HCT116 (cell line): Measurements from ENCODE around the gene RIMKLA. TPM values are rescaled to one million over a fixed set of nuclear protein-coding genes. Genes with fewer than 3 reads are reported as not detected.
A peak's percentile ranks its signal among the peaks of the same experiment; 100 is the strongest.

Experiments used
- ATAC-seq: fragments of 200-7000 bp; cut with Tn5 transposase; 2 replicates; pipeline ENCODE4 v1.9.1; 2020; ENCODE audit warnings: mild to moderate bottlenecking, moderate library complexity
- BruUV-seq: library from RNA; stranded (reverse); fragments of 400-500 nt; replicated peaks from 2 replicates; lab custom pipeline; 2021; lab: Mats Ljungman, UMichigan
- CTCF ChIA-PET: fragments of 300-600 bp; sonication (Branson Sonifier 250); formaldehyde crosslinking; loops from one replicate; lab custom pipeline; 2021; ENCODE audit warnings: antibody characterized with exemption; lab: Charles Lee
- POLR2A ChIA-PET: fragments of 300-600, 350-600 bp; sonication (Branson Sonifier 250); formaldehyde crosslinking; loops from one replicate; lab custom pipeline; 2021; ENCODE audit warnings: antibody characterized with exemption; lab: Charles Lee
- RAD21 ChIA-PET, 2 experiments: fragments of 300-600 bp; sonication (Branson Sonifier 250); formaldehyde crosslinking; loops; one replicate each; lab custom pipeline; 2023; ENCODE audit warnings: low total read pairs in 2 of 2; ENCODE audit not compliant: uncharacterized antibody in 2 of 2, unreplicated experiment in 2 of 2, low non-redundant PET in 1 of 2; lab: Charles Lee
- DNase-seq: peaks from one replicate; pipeline ENCODE4 v3.0.0-alpha.2; 2010; ENCODE audit warnings: low read depth, low spot score
- H2AFZ ChIP-seq: fragments of 200-600 bp; shearing (Covaris generic), sonication (generic); 2 replicates; pipeline ENCODE4 v1.6.1; 2017; ENCODE audit warnings: low read depth, mixed run types, mixed read lengths, antibody characterized with exemption, low read length; ENCODE audit not compliant: poor library complexity, severe bottlenecking
- H3K27ac ChIP-seq: 2 replicates; pipeline ENCODE4 v1.5.1; 2012; ENCODE audit warnings: low read depth, low read length
- H3K27me3 ChIP-seq: fragments of 200-600 bp; sonication (generic); 2 replicates; pipeline ENCODE4 v1.6.1; 2016; ENCODE audit warnings: mixed run types, low read length, mixed read lengths; ENCODE audit not compliant: insufficient read depth
- H3K36me3 ChIP-seq, 2 experiments: fragments of 200-500 bp in 1 of 2; fragments of 200-600 bp in 1 of 2; sonication (Bioruptor generic) in 1 of 2; sonication (generic) in 1 of 2; 2 replicates each; pipeline versions ENCODE4 v1.5.1 to v1.6.1; 2014 to 2016; ENCODE audit warnings: low read length in 2 of 2, inconsistent platforms in 1 of 2, mixed read lengths in 1 of 2, mixed run types in 1 of 2; ENCODE audit not compliant: insufficient read depth in 2 of 2, control insufficient read depth in 1 of 2
- H3K4me1 ChIP-seq, 2 experiments: fragments of 200-600 bp in 1 of 2; sonication (generic) in 1 of 2; 2 replicates each; pipeline versions ENCODE4 v1.5.1 to v1.6.1; 2012 to 2017; ENCODE audit warnings: low read length in 2 of 2, inconsistent platforms in 1 of 2, mild to moderate bottlenecking in 1 of 2, mixed read lengths in 1 of 2, mixed run types in 1 of 2, moderate library complexity in 1 of 2; ENCODE audit not compliant: insufficient read depth in 2 of 2, control insufficient read depth in 1 of 2
- H3K4me2 ChIP-seq: fragments of 200-600 bp; sonication (generic); 2 replicates; pipeline ENCODE4 v1.6.1; 2017; ENCODE audit warnings: mixed run types, low read length, mixed read lengths
- H3K4me3 ChIP-seq, 2 experiments: fragments of 200-600 bp in 1 of 2; sonication (generic) in 1 of 2; replicated peaks in 1 of 2; 2 replicates each; pipeline ENCODE4 v1.5.1; 2011 to 2016; ENCODE audit warnings: low read length in 2 of 2, control low read depth in 1 of 2, low read depth in 1 of 2, mild to moderate bottlenecking in 1 of 2, mixed read lengths in 1 of 2, mixed run types in 1 of 2
- H3K79me2 ChIP-seq: fragments of 200-600 bp; sonication (generic); 2 replicates; pipeline ENCODE4 v1.6.1; 2017; ENCODE audit warnings: mild to moderate bottlenecking, mixed run types, low read length, moderate library complexity, mixed read lengths; ENCODE audit not compliant: insufficient read depth
- H3K9ac ChIP-seq: fragments of 200-600 bp; sonication (generic); 2 replicates; pipeline ENCODE4 v1.6.1; 2016; ENCODE audit warnings: low read length, mixed read lengths
- H3K9me2 ChIP-seq: fragments of 200-600 bp; sonication (generic), shearing (Covaris generic); 2 replicates; pipeline ENCODE4 v1.6.1; 2017; ENCODE audit warnings: mixed run types, mild to moderate bottlenecking, moderate library complexity; ENCODE audit not compliant: insufficient read depth
- H3K9me3 ChIP-seq, 2 experiments: fragments of 200-500 bp in 1 of 2; fragments of 200-600 bp in 1 of 2; sonication (Bioruptor generic) in 1 of 2; sonication (generic) in 1 of 2; 2 replicates each; pipeline ENCODE4 v1.6.1; 2014 to 2017; ENCODE audit warnings: low read length in 2 of 2, mixed read lengths in 2 of 2, inconsistent platforms in 1 of 2, low read depth in 1 of 2, mild to moderate bottlenecking in 1 of 2, mixed run types in 1 of 2, moderate library complexity in 1 of 2; ENCODE audit not compliant: control insufficient read depth in 1 of 2, insufficient read depth in 1 of 2
- H4K20me1 ChIP-seq: fragments of 200-600 bp; sonication (generic), shearing (Covaris generic); 2 replicates; pipeline ENCODE4 v1.6.1; 2017; ENCODE audit warnings: mixed run types, mild to moderate bottlenecking, moderate library complexity; ENCODE audit not compliant: insufficient read depth
- CBX3 ChIP-seq: IDR thresholded peaks from 2 replicates; pipeline ENCODE4 v1.6.1; 2012; ENCODE audit warnings: low read depth
- CEBPB ChIP-seq: IDR thresholded peaks from 2 replicates; pipeline ENCODE4 v1.6.1; 2012; ENCODE audit warnings: low read depth
- EGR1 ChIP-seq: IDR thresholded peaks from 2 replicates; pipeline ENCODE4 v1.6.1; 2012; ENCODE audit warnings: low read depth
- ELF1 ChIP-seq: IDR thresholded peaks from 2 replicates; pipeline ENCODE4 v1.6.1; 2012; ENCODE audit warnings: low read depth, borderline replicate concordance
- EZH2 ChIP-seq: fragments of 200-600 bp; sonication (generic); IDR thresholded peaks from 2 replicates; pipeline ENCODE4 v1.6.1; 2017; ENCODE audit warnings: antibody characterized with exemption, mixed run types
- FOSL1 ChIP-seq: IDR thresholded peaks from 2 replicates; pipeline ENCODE4 v1.6.1; 2012; ENCODE audit warnings: low read depth
- JUND ChIP-seq: IDR thresholded peaks from 2 replicates; pipeline ENCODE4 v1.6.1; 2012
- POLR2AphosphoS5 ChIP-seq: IDR thresholded peaks from 2 replicates; pipeline ENCODE4 v1.6.1; 2011; ENCODE audit warnings: mild to moderate bottlenecking, low read depth, low read length, moderate library complexity
- RAD21 ChIP-seq: IDR thresholded peaks from 2 replicates; pipeline ENCODE4 v1.6.1; 2012; ENCODE audit warnings: low read depth, mild to moderate bottlenecking
- SP1 ChIP-seq: IDR thresholded peaks from 2 replicates; pipeline ENCODE4 v1.6.1; 2012; ENCODE audit warnings: low read depth
- SRF ChIP-seq: IDR thresholded peaks from 2 replicates; pipeline ENCODE4 v1.6.1; 2012; ENCODE audit warnings: low read depth
- YY1 ChIP-seq: IDR thresholded peaks from 2 replicates; pipeline ENCODE4 v1.6.1; 2011; ENCODE audit warnings: low read length, low read depth, moderate library complexity, mild to moderate bottlenecking; ENCODE audit not compliant: insufficient replicate concordance; ENCODE audit errors: extremely low read depth
- ZFX ChIP-seq: fragments of 450-650 bp; IDR thresholded peaks from 2 replicates; pipeline ENCODE4 v1.6.1; 2017
- ZNF274 ChIP-seq: fragments of 200-500 bp; sonication (Bioruptor generic); IDR thresholded peaks from 2 replicates; pipeline ENCODE4 v1.6.1; 2014; ENCODE audit warnings: mild to moderate bottlenecking, low read depth, low read length, inconsistent platforms
- intact Hi-C: fragments of 100-400 bp; cut with micrococcal nuclease; formaldehyde crosslinking; loops from 2 replicates; pipeline ENCODE4 v1.10.0; 2022
- total RNA-seq: library from RNA; stranded (reverse); gene quantifications from one replicate; pipeline ENCODE4 v1.2.1, GENCODE V29; 2021; ENCODE audit not compliant: unreplicated experiment
- TF ChIP-seq, protein P1 (sequence below), 3 experiments: fragments of 200-600 bp in 1 of 3; sonication (generic) in 1 of 3; IDR thresholded peaks in 2 of 3; conservative IDR thresholded peaks in 1 of 3; 2 replicates each; pipeline ENCODE4 v1.5.1; 2012 to 2017; ENCODE audit warnings: low read depth in 2 of 3, low read length in 2 of 3, antibody characterized with exemption in 1 of 3, borderline replicate concordance in 1 of 3, control low read depth in 1 of 3, mild to moderate bottlenecking in 1 of 3, mixed read lengths in 1 of 3, mixed run types in 1 of 3, moderate library complexity in 1 of 3; ENCODE audit not compliant: insufficient read depth in 1 of 3
- TF ChIP-seq, protein P2 (sequence below): IDR thresholded peaks from 2 replicates; pipeline ENCODE4 v1.6.1; 2012
- TF ChIP-seq, protein P3 (sequence below): IDR thresholded peaks from 2 replicates; pipeline ENCODE4 v1.6.1; 2011; ENCODE audit warnings: mild to moderate bottlenecking, low read length, moderate library complexity; ENCODE audit not compliant: insufficient replicate concordance; ENCODE audit errors: extremely low read depth
- TF ChIP-seq, protein P4 (sequence below): IDR thresholded peaks from 2 replicates; pipeline ENCODE4 v1.6.1; 2012
- TF ChIP-seq, protein P5 (sequence below): IDR thresholded peaks from 2 replicates; pipeline ENCODE4 v1.6.1; 2012; ENCODE audit warnings: low read depth

Gene RIMKLA
- total RNA-seq, 1 experiment from 2014 or later: 4.9 TPM

DNA sequence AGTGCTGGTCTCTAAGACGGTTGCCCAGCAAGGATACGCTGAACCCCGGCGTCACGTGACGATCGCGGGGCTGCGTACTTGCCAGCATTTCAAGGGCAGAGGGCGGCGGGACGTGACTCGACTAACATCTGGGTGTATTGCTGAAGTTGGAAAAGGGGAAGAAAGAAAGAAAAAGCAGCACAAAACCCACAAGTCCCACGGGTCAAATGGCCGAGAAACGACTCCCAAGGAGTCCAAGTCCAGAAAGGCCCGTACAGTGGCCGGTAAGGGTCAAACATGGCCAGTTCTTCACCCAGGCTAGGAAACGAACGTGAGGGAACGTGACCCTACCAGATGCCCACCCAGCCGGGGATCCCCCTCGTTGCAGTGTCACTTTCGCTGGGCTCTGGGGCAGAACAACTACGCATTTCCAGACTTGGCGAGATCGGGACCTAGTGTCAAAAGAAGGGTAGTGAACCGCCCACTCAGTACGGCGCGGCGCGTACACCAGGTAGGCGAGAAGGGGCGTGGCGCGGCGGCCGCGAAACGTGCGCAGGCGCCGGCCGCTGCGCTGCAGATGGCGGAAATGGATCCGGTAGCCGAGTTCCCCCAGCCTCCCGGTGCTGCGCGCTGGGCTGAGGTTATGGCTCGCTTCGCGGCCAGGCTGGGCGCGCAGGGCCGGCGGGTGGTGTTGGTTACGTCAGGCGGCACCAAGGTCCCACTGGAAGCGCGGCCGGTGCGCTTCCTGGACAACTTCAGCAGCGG lies 75.6 kb downstream of the RIMKLA start, which contains the start of the genes PPCS and ZMYND12:
TSS of gene PPCS (plus strand) at position 534 of the 744 bp plus-strand sequence. CDS start at position 557, 23 bp downstream.
TSS of gene ZMYND12 (minus strand) at position 13 of the 744 bp plus-strand sequence. CDS start 25 bp downstream, outside the sequence.
- Histone ChIP-seq H3K9ac (peak within 1 kb of the TSS; percentile 94), H3K36me3 (peaks cover 19 to 22% of the 10 kb centered on the region in 2 experiments; a peak in 3 of 4 replicates), H3K4me1 (peaks cover 0 to 16% of the 10 kb centered on the region in 2 experiments; a peak in 3 of 4 replicates), H3K9me2 (no peaks in the 10 kb centered on the region), H2AFZ (peak within 1 kb of the TSS; percentile 87), H3K4me2 (peak within 1 kb of the TSS; percentile 95), H3K27me3 (no peaks in the 10 kb centered on the region), H3K79me2 (peaks cover 18% of the 10 kb centered on the region), H3K27ac (peak within 1 kb of the TSS; percentile 93), H4K20me1 (no peaks in the 10 kb centered on the region), H3K9me3 (no peaks in the 10 kb centered on the region), H3K4me3 (peak within 1 kb of the TSS; percentile 88 to 95)
- TSS peak; percentile 80 for BruUV-seq
- DNase-seq: peak; percentile 75
- RAD21 ChIA-PET: no interaction called here
- POLR2A ChIA-PET: interaction anchor here (1.1 kb wide), 1 partner anchor 10 kb away, joined by 4 read pairs; no protein-coding TSS in a partner anchor
- ATAC-seq: peak; percentile 92
- CTCF ChIA-PET: no interaction called here
- intact Hi-C loops: loop anchor here (5.0 kb wide), 1 partner anchor 119 kb away; the partner anchor contains the start of gene FOXJ3
- TF ChIP-seq EZH2 (no peak), POLR2AphosphoS5 (peak; percentile 97), ZFX (peak; percentile 98; the same call in 1 of the 2 replicates), EGR1 (peak; percentile 97), YY1 (peak; percentile 69), CBX3 (no peak), RAD21 (no peak), ZNF274 (no peak), SRF (no peak), JUND (no peak), FOSL1 (no peak), CEBPB (no peak), ELF1 (no peak), SP1 (no peak)
- TF ChIP-seq, protein P1, sequence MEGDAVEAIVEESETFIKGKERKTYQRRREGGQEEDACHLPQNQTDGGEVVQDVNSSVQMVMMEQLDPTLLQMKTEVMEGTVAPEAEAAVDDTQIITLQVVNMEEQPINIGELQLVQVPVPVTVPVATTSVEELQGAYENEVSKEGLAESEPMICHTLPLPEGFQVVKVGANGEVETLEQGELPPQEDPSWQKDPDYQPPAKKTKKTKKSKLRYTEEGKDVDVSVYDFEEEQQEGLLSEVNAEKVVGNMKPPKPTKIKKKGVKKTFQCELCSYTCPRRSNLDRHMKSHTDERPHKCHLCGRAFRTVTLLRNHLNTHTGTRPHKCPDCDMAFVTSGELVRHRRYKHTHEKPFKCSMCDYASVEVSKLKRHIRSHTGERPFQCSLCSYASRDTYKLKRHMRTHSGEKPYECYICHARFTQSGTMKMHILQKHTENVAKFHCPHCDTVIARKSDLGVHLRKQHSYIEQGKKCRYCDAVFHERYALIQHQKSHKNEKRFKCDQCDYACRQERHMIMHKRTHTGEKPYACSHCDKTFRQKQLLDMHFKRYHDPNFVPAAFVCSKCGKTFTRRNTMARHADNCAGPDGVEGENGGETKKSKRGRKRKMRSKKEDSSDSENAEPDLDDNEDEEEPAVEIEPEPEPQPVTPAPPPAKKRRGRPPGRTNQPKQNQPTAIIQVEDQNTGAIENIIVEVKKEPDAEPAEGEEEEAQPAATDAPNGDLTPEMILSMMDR (IDR thresholded peaks at IDR 0.05 in 2 of 3, conservative IDR thresholded peaks at IDR 0.05 in 1 of 3; ENCODE audit: borderline replicate concordance in 1 of 3, insufficient read depth in 1 of 3, low read depth in 2 of 3, low read length in 2 of 3): no peak
- TF ChIP-seq, protein P2, sequence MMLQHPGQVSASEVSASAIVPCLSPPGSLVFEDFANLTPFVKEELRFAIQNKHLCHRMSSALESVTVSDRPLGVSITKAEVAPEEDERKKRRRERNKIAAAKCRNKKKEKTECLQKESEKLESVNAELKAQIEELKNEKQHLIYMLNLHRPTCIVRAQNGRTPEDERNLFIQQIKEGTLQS: no peak
- TF ChIP-seq, protein P3, sequence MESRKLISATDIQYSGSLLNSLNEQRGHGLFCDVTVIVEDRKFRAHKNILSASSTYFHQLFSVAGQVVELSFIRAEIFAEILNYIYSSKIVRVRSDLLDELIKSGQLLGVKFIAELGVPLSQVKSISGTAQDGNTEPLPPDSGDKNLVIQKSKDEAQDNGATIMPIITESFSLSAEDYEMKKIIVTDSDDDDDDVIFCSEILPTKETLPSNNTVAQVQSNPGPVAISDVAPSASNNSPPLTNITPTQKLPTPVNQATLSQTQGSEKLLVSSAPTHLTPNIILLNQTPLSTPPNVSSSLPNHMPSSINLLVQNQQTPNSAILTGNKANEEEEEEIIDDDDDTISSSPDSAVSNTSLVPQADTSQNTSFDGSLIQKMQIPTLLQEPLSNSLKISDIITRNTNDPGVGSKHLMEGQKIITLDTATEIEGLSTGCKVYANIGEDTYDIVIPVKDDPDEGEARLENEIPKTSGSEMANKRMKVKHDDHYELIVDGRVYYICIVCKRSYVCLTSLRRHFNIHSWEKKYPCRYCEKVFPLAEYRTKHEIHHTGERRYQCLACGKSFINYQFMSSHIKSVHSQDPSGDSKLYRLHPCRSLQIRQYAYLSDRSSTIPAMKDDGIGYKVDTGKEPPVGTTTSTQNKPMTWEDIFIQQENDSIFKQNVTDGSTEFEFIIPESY: no peak
- TF ChIP-seq, protein P4, sequence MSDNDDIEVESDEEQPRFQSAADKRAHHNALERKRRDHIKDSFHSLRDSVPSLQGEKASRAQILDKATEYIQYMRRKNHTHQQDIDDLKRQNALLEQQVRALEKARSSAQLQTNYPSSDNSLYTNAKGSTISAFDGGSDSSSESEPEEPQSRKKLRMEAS: peak; percentile 89
- TF ChIP-seq, protein P5, sequence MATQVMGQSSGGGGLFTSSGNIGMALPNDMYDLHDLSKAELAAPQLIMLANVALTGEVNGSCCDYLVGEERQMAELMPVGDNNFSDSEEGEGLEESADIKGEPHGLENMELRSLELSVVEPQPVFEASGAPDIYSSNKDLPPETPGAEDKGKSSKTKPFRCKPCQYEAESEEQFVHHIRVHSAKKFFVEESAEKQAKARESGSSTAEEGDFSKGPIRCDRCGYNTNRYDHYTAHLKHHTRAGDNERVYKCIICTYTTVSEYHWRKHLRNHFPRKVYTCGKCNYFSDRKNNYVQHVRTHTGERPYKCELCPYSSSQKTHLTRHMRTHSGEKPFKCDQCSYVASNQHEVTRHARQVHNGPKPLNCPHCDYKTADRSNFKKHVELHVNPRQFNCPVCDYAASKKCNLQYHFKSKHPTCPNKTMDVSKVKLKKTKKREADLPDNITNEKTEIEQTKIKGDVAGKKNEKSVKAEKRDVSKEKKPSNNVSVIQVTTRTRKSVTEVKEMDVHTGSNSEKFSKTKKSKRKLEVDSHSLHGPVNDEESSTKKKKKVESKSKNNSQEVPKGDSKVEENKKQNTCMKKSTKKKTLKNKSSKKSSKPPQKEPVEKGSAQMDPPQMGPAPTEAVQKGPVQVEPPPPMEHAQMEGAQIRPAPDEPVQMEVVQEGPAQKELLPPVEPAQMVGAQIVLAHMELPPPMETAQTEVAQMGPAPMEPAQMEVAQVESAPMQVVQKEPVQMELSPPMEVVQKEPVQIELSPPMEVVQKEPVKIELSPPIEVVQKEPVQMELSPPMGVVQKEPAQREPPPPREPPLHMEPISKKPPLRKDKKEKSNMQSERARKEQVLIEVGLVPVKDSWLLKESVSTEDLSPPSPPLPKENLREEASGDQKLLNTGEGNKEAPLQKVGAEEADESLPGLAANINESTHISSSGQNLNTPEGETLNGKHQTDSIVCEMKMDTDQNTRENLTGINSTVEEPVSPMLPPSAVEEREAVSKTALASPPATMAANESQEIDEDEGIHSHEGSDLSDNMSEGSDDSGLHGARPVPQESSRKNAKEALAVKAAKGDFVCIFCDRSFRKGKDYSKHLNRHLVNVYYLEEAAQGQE: no peak
